Activated CD4-positive, CD25-positive, alpha-beta regulatory T cell (primary cell): ENCODE data around the gene ZFYVE28.

ENCODE experiments used
- DNase-seq, 4 experiments: peaks; one replicate each; lab custom pipeline; 2025; lab: John Stamatoyannopoulos, UW

The ZFYVE28 gene

DNA sequence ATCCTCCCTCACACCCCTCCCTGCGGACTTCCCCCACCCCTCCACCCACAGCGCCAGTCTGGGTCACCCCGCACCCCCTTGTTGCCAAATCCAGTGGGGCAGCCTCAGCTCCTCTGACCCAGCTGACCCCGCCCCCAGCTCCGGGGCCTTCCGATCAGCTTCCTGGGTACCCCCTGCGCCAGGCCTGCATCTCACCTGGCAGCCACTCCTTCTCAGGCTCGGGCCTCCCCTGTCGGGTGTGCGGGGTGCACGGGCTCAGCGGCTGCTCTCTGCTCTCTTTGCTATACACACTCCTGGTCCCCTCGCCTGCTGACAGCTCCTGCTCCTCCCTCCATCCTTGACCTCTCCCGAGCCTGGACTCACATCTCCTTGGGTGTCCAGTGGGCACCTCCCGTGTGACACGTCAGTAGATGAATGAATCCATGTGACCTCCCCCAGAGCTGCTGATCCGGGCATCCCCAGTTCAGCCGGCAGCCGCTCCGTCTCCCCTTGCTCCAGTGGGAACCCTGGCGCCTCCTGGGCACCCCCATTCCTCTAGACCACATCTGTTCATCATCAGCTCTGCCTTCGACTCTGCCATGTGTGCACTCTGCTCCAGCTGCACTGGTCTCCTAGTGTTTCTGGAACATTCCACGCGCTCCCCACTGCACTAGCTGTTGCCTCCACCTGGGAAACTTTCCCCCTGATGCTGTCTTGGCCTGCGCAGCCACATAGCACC is 10.2 kb upstream of the ZFYVE28 start:
- DNase-seq: no peak

DNA sequence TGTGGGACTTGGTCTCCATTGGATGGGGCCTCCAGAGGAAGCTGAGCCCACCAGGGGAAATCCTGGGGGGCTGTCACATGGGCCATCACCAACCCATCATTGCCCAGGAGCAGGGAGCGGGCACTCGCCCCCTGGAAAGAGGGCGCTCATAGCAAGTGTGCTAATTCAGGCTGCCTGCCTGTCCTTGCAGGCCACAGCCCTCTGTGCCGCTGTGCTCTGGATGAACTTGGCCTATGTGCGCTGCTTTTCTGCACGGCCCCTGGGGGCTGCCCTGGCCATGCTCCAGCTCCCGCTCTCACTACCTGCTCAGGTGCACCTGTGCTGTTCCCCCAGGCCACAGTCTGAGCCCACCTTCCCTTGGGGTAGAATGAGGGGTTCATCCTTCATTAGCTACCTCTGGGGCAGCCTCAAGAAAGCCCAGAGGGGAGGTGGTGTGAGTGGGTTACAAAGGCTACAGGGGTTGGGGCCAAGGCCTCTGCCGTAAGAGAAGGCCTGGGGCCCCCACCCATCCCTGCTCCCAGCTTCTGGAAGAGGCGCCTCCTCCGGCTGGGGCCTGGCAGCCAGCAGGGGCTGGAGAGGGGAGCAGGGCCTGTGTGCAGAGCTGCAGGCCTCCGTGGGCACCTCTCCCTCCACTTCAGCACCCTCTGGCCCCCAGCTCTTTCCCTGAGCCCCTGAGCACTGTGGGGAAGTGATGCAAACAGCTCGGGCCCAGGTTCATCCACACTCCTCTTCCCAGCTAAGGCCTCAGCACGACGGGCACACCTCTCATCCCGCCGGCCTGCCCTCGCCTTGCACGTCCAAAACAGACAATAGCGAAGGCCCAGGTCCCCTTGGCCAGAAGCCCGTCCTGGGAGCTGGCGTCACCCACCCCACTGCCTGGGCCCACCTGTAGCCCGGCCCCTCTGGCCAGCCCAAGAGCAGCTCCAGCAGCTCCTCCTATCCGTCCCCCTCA is 9.2 kb upstream of the ZFYVE28 start:
- DNase-seq: no peak

DNA sequence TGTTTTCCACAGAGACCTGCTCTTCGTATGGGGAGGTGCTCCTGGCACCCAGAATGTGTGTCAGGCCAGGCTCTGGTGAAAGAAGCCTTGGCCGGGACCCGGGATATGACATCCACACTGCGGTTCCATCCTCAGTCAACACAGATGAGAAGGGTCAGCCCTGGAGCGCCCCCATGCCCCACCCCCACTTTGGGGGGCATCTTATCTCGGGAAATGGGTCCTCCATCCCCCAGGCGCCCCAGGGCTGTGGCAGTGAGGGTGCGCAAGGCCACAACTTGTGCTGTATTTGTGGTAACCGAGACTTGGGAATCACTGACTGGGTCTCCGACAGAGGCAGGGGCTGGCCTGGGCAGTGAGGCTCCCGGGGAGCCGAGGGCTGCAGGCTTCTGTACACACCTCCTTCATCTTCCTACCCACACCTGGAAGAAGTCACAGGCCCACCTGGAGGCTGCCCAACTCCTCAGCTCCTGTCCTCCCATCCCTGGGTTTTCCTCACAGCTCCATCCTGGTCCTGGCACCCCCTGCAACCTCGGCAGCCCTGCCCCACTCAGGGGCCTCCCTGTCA is 8.3 kb upstream of the ZFYVE28 start:
- DNase-seq: no peak

- no peak for DNase-seq
These were observed 7.6 kb upstream of the ZFYVE28 start for GRCh38 chr4:2426069-2426397.

DNA sequence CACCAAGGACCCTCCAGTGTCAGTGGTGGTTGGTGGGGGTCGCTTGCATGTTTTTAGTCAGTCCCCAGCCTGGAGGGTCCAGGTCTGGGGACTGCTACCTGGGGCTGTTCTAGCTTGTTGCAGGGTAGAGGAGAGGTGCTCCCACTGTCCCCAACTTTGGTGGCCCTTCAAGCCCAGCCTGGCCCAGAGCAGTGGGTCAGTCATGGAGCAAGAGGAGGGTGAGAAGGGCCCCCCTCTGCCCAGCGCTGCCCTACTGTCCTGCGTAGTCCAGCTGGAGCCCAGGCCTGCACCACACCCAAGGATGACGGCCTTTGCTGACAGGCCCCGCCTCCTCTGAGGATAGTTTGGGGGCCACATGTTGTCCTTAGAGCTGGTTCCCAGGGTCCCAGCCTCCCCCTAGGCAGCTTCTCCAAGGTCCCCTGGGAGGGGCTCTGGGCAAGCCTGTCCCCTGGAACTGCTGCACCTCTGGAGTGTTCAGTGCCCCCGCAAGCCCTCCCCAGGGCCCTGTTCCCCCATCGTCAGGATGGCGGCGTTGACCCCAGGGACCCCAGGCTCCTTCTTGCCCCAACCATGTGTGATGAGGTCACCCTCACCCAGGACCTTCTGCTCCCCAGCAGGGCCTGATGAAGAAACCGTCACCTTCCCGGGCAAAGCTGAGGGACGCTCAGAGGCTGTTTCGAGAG is 7.1 kb upstream of the ZFYVE28 start:
- no peak for DNase-seq

GRCh38 chr4:2424581-2424980 is 6.1 kb upstream of the ZFYVE28 start:
- DNase-seq: no peak

DNA sequence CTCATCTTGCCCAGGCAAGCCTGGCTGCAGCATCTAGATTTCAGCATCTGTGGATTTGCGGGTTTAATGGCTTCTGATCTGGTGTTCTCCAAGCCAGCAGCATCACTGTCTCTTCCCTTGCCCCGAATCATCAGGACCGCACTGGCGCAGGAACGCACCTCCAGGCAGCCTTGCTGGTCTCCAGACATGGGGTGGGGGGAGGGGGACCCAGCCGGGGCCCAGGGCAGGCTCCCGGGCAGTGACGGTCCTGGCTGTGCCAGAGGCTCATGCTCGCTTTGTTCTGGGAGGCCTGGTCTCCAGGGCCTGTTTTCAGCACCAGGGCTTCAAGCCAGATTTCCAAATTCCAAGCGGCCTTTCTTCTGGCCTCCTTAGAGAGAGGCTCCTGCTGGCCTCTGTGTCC is 5.2 kb upstream of the ZFYVE28 start:
- no peak for DNase-seq

DNA sequence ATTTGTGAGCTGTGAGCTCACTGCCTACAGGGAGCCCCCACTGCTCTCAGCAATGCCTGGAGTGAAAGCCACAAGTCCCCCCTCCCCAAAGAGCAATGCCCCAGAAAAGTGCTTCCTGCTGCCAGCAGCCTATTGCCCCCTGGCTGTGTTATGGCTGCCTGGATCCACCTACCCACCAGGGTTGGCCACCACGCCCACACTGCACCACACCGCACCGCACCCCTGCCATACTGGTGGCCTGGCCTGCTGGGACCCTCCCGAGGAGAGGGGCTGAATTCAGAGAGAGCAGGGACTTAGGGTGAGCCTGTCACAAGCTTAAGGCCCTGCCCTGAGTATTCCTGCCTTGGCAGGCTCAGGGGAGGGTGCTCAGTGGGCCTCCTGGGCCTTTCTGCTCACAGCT is 4.6 kb upstream of the ZFYVE28 start:
- DNase-seq: no peak

DNA sequence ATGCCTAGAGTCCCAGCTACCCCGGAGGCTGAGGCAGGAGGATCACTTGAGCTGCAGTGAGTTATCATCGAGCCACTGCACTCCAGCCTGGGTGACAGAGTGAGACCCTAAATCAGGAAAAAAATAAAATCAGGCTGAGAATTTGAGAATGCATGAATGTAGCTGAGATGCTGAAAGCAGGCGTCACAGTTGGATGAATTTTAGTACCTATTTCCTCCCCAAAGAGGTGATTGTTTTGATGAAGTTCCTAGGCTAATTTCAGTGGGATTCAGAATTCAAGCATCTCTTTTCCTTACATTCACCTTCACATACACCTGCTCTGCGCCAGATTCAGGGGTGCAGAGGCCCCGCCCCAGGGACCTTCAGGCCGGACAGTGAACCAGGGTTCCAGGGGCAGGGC is 3.5 kb upstream of the ZFYVE28 start:
- DNase-seq: no peak

- DNase-seq: no peak
These were observed 1.4 kb upstream of the ZFYVE28 start for GRCh38 chr4:2419814-2420213.

GRCh38 chr4:2418650-2419571 is 466 bp upstream of the ZFYVE28 start, which contains the start of gene CFAP99:
Gene CFAP99, plus strand, starts transcription at chr4:2418955.
- peak; percentile 95 to 98 (median 98) for DNase-seq

- no peak for DNase-seq
These were observed 1.1 kb downstream of the ZFYVE28 start for GRCh38 chr4:2417226-2417764.

DNA sequence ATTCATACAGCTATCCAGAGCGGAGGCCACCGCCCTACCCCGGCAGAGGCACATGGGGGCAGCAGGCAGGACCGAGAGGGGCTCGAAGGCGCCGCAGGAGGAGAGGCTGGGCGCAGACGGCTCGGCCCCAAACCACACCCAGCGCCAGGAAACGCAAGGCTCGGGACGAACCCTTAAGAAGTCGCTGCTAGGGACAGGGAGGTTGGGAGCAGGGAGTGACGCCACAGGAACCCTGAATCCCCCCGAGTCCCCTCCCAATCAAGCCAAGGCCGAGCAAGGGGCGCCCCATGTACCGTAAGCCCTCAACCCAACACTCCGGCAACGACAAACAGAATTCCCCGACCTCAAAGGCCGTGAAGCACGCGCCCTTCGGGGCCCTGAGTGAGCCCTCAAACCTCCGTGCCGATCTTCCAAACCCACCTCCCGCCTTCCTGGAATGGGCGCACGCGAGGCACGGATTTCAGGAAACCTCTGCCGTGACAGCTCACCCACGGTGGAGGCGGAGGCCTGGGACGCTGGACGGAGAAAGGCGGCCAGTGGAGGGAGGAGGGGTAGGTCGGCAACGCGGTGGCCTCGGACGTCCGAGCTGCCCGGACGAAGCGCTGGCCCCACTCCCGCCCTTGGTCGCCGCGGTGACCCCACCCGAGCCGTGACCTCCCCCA is 1.8 kb downstream of the ZFYVE28 start:
- no peak for DNase-seq

DNA sequence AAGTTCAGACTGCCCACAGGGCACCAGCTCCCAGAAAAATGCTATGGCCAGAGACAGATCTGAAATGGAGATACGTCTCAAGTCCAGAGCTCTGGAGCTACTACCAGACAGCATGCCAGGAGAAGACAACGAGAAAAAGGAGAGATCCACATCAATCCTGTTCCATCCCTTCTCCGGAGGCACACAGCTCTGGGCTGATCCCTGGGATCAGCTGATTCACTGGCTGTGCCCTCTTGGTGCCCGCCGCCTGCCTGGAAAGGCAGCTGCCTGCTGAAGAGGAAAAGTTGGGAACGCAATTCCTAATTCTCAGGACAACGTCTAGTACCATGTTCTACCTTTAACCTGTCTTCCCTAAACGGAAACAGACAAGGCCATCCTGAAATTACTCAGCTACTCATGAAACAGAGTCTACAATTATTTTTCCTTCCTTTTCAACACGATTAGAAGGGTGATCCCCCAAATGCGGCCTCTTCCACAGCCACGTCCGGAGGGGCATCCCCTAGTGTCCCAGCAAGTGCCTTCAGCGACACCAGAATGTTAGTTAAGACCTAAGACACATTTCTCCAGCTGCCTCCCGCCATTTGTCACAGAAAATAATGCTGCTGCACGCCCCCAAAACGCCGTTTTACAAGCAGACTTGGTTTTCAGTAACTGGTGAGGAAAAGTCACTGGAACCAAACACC is 2.4 kb downstream of the ZFYVE28 start:
- no peak for DNase-seq

GRCh38 chr4:2415213-2415612 is 3.2 kb downstream of the ZFYVE28 start:
- no peak for DNase-seq

- peak in 1 of 4 experiments; percentile 27 for DNase-seq
These were observed 4.4 kb downstream of the ZFYVE28 start for GRCh38 chr4:2413821-2414610.

GRCh38 chr4:2412885-2413716 is 5.3 kb downstream of the ZFYVE28 start:
- peak; percentile 54 to 82 (median 70) for DNase-seq

DNA sequence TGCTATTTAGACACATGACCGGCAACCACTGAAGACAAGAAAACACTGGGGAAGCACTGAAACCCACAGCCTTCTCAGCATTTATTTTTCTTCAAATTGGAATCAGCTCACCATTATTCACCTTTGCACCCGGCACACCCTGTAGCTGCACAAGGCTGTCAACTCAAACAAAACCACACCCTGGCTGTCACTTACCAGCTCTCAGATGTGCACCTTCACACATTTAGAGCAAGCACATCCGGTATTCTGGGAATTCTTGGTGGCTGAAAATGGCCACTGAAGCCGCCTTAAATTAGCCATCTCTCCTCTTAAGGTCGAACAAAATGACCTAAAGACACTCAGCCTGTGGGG is 5.9 kb downstream of the ZFYVE28 start:
- peak in 3 of 4 experiments; percentile 47 to 66 (median 57) for DNase-seq
